ENCODE results near the gene PRDM5.
"Not testable (repeated sequence)": the region's sequence is repeated elsewhere in the genome, so short reads cannot be mapped to it uniquely, and the experiment has no call there.

The PRDM5 gene

GRCh38 chr4:120691536-120691935, 231.0 kb downstream of the PRDM5 start:
- DNase-seq: no peak

GRCh38 chr4:120691106-120691505, 231.4 kb downstream of the PRDM5 start:
- no peak for DNase-seq

DNA sequence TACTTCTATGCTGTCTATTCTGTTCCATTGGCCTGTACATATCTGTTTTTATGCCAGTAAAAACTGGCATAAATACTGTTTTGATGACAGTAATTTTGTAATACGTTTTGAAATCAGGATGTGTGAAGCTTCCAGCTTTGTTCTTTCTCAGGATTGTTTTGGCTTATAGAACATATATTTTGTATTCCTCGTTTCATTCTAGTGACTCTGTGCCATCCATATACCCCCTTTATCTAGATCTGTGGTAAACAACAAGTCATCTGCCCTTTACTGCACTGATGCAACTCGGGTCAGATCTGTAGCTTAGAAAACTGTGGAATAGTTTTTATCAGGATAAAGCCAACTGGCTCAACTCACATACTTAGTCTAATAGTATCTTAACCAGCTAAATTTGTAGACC, 233.7 kb downstream of the PRDM5 start:
- DNase-seq: no peak

DNA sequence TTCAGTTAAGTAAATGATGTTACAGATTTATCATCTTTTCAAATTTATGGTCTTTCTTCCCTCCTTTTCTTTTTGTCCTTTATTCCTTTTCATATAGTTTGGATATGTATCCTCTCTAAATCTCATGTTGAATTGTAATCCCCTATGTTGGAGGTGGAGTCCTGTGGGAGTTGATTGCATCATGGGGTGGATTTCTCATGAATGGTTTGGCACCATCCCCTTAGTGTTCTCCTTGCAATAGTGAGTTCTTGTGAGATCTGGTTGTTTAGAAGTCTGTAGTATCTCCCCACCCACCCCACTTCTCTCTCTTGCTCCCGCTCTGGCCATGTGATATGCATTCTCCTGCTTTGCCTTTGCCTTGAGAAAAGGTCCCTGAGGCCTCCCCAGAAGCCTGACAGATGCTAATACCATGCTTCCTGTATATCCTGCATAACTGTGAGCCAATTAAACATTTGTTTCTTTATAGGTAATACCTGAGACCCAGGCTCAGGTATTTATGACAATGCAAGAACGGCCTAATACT, 236.7 kb downstream of the PRDM5 start:
- DNase-seq: no peak

DNA sequence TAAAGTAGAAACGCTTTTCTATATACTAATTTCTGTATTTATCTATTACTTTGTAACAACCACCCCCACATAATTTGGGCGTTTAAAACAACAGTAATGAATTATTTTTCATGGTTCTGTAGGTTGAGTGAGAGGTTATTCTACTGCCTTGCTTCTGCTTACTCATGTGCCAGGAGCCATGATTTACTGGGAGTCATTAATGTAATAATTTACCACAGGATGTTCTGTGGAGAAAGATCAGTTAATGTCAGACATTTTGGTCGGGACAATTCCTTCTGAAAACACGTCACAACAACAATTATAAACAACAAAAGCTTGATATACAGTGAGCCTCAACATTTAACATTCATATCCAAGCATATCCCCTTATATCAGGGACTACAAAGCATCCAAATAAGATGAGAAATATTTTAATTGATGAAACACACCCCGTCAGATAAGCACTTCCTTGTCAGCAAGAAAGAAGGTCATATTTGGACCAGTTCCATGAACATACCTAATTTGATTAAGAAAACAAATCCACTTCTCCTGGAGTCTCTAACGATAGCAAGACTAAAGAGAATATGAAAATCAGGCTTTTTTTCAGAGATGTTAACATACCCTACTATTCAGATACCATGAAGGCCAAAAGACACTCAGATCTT, 238.5 kb downstream of the PRDM5 start:
- no peak for DNase-seq

- DNase-seq: no peak
Measured at GRCh38 chr4:120682981-120683380, 239.5 kb downstream of the PRDM5 start.

DNA sequence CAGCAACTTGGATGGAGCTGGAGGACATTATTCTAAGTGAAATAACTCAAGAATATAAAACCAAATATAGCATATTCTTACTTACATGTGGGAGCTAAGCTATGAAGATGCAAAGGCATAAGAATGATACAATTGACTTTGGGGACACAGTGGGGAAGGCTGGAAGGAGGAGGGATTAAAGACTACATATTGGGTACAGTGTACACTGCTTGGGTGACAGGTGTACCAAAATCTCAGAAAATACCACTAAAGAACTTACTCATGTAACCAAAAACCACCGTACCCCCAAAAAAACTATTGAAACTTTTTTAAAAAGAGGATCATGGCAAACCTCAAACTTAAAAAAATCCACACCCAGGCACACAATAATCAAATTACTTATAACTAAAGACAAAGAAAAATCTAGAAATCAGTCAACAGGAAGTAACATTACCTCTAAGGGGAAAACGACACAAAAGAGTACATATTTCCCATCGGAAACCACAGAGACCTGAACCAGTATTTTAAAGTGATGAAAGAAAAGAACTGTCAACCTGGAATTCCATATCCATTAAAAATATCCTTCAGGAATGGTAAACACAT, 241.8 kb downstream of the PRDM5 start:
- DNase-seq: no peak

DNA sequence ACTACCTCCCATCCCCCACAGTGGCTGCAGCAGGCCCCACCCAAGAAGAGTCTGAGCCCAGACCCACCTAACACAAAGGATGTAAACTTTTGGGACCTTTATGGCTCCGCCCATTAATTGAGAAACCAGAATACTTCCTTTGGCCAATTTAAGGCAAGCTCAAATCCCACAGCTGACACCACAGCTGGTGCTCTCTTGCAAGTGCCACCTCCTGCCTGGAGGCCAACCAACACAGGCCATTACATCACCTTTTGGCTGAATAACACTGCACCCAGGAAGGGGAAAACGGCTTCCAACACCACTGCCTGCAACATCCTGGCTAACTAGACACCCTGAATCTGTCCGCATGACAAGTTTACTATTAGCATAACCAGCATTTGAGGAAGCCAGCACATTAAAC, 248.8 kb downstream of the PRDM5 start:
- DNase-seq: no peak

GRCh38 chr4:120672558-120673147, 249.9 kb downstream of the PRDM5 start:
- no peak for DNase-seq

GRCh38 chr4:120672076-120672475, 250.4 kb downstream of the PRDM5 start:
- DNase-seq: no peak

- DNase-seq: no peak
Measured at GRCh38 chr4:120671538-120671937, 251.0 kb downstream of the PRDM5 start.

- no peak for DNase-seq
Measured at GRCh38 chr4:120667102-120667501, 255.4 kb downstream of the PRDM5 start.

DNA sequence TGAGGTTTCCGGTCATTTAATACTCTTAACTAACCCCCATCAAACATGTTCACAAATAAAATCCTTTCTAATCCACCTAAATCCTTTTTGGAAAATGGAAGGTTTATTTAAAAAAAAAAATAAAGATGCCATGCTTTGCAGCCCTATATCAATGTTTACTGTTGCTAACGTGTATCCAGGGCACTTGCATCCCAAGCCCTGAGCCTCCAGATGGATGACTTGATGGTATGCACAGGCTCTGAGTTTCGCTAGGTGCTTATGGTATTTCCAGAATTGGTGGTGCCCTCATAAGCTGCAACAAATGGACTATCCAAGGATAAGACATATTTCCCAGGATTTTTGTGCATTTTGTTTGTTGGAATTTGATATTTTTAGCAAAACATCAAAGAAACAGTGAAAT, 257.7 kb downstream of the PRDM5 start:
- no peak for DNase-seq

DNA sequence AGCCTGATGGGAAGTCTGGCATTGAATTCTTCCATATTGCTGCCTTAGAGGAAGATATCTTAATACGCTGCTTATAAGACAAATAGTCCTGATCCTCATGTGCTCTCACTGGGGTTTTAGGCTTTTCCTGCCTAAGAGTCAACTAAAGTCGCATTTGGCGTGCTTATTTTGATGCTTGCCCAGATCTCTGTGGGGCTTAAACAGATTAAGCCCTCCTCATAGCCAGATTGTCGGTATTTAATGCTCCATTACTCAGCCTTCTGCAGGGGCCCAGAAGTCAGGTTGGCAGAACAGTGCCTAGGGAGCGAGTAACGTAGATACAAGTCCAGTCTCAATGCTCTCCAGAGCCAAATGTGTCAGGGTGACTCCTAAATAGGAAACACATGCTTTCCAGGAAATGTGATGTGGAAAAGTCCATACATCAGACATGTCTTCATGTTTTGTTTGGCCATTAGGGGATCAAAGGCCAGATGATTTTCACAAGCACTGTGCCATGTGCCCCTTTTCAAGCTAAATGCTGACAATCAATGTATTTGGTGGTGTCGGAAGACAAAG, 262.8 kb downstream of the PRDM5 start:
- DNase-seq: no peak

DNA sequence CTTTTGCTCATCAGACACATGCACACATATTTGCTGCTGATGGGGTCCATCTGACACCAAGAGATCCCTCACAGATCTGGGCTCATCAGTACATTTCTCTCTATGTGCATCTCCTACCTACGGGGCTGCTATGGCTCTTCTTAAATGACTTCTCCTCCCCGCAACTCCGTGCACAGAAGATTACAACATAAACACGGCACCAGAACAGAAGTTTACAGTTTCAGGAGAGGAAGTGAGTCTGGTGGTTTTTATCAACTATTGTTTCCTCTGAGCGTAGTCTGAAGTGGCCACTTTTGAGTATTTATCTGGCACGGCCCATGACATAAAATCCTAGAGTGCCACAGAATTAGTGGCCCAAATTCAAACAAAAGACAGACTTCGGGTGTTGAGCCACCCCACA, 263.8 kb downstream of the PRDM5 start:
- DNase-seq: no peak

DNA sequence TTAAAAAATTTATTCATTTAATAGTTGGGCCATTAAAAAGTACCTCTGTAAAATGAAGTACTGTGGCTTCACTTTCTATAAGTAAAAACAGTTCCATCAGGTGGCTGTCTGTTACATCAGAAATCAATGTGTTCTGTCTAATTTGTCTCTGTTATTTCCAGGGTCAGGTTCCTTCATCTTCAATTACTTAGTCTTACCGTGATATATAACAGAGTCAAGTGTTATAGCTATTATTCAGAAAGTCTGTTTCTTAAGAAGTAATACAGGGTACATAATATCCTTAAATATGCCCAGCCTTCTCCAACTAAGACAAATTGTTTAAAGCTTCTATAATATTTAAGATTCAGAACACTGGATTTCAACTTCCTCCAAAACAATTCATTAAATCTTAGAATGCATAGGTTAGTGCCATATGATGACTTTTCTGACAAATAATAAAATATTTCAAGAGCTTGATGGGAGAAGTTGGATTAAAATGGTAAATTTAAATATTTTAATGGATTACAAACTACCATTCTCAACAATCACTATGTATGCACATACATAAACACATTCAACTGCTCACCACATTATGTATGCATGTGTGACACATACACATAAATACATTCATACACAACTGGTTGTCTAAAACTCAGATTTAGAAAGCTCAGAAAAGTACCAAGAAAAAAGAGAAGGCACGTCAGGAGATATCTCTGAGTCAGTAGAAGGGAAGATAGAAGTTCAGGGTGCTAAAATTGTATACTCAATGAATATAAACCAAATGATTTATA, 268.5 kb downstream of the PRDM5 start:
- DNase-seq: no peak

GRCh38 chr4:120648336-120648735, 274.2 kb downstream of the PRDM5 start:
- DNase-seq: not testable (repeated sequence)
